A549 treated with RU486 at 1 μM for 4 hours (cell line): ENCODE results near the gene KSR1. TPM values are rescaled to one million over a fixed set of nuclear protein-coding genes. Genes with fewer than 3 reads are reported as not detected.

Experiments
- total RNA-seq: library from RNA; stranded (reverse); fragments of 200-300 nt; extraction: Qiagen RNA extraction; gene quantifications from 5 replicates; pipeline ENCODE4 v1.2.3, GENCODE V29; 2022; ENCODE audit warnings: low read depth

The KSR1 gene
- 11.8 to 22.0 TPM (median 14.7 TPM) in 5 replicates for total RNA-seq

GRCh38 chr17:27455914-27456680 is at the start of gene KSR1:
Gene KSR1 (plus strand): TSS chr17:27456448. CDS start chr17:27456644, 196 bp downstream.

GRCh38 chr17:27630607-27631410 is 174.6 kb downstream of the KSR1 start, which contains the start of gene LGALS9:
Gene LGALS9 (plus strand): TSS chr17:27631188. CDS start chr17:27631266, 78 bp downstream.

Other genes with a start within 250 kb of the KSR1 start
- gene WSB1, start 162.3 kb upstream of the KSR1 start, total RNA-seq, result 60.1 to 80.0 TPM (median 70.6 TPM) in 5 replicates
- gene LGALS9, start 174.7 kb downstream of the KSR1 start, total RNA-seq, result 0.54 to 1.8 TPM (median 1.5 TPM) in 5 replicates